H1 (cell line): Measurements from ENCODE around the gene SERINC5. TPM values are rescaled to one million over a fixed set of nuclear protein-coding genes. Genes with fewer than 3 reads are reported as not detected.

Source experiments
- CTCF ChIA-PET: fragments of 300-600 bp; sonication (Branson Sonifier 250); formaldehyde crosslinking; loops from one replicate; lab custom pipeline; 2021; ENCODE audit not compliant: partially characterized antibody; lab: Charles Lee
- POLR2A ChIA-PET: fragments of 300-600 bp; sonication (Branson Sonifier 250); formaldehyde crosslinking; loops from one replicate; lab custom pipeline; 2021; ENCODE audit warnings: inconsistent platforms; ENCODE audit not compliant: partially characterized antibody; lab: Charles Lee
- DNase-seq, 2 experiments: peaks; one replicate each; pipeline versions ENCODE4 v3.0.0 to v3.0.0-alpha.2; 2010 to 2022; ENCODE audit warnings: low spot score in 2 of 2, low read depth in 1 of 2, mixed read lengths in 1 of 2
- FAIRE-seq: peaks from 2 replicates; lab custom pipeline; 2011; peaks lifted over from hg19 to GRCh38; lab: Jason Lieb, UNC
- H2AFZ ChIP-seq: 2 replicates; pipeline ENCODE4 v1.8.1; 2012; ENCODE audit warnings: low read length, inconsistent platforms
- H2AK5ac ChIP-seq: 2 replicates; pipeline ENCODE4 v1.6.1; 2013; ENCODE audit warnings: low read depth, low read length
- H2BK120ac ChIP-seq: replicated peaks from 2 replicates; pipeline ENCODE3; 2013; ENCODE audit warnings: low read depth, low read length, inconsistent platforms
- H2BK12ac ChIP-seq: 2 replicates; pipeline ENCODE4 v1.6.1; 2013; ENCODE audit warnings: low read depth, low read length
- H2BK15ac ChIP-seq: 2 replicates; pipeline ENCODE4 v1.6.1; 2013; ENCODE audit warnings: low read length
- H2BK20ac ChIP-seq: 2 replicates; pipeline ENCODE4 v1.6.1; 2013; ENCODE audit warnings: low read length
- H2BK5ac ChIP-seq: 2 replicates; pipeline ENCODE4 v1.6.1; 2013; ENCODE audit warnings: low read depth, low read length
- H3K14ac ChIP-seq: 2 replicates; pipeline ENCODE4 v1.6.1; 2013; ENCODE audit warnings: inconsistent platforms; ENCODE audit not compliant: insufficient read length
- H3K18ac ChIP-seq: 2 replicates; pipeline ENCODE4 v1.6.1; 2013; ENCODE audit warnings: low read length; ENCODE audit errors: extremely low read depth
- H3K23ac ChIP-seq: 2 replicates; pipeline ENCODE4 v1.6.1; 2013; ENCODE audit warnings: inconsistent platforms; ENCODE audit not compliant: insufficient read length
- H3K23me2 ChIP-seq: 2 replicates; pipeline ENCODE4 v1.6.1; 2013; ENCODE audit warnings: low read depth, low read length
- H3K27ac ChIP-seq: 2 replicates; pipeline ENCODE4 v1.6.1; 2011; ENCODE audit warnings: low read depth, low read length, inconsistent platforms
- H3K27me3 ChIP-seq, 4 experiments: replicated peaks in 1 of 4; 1 replicate in 1 of 4; 2 replicates in 3 of 4; pipeline versions ENCODE4 v1.6.1 to v1.8.1; 2011 to 2013; ENCODE audit warnings: low read length in 3 of 4, mild to moderate bottlenecking in 3 of 4, inconsistent platforms in 2 of 4, mixed read lengths in 2 of 4, moderate library complexity in 1 of 4; ENCODE audit not compliant: control insufficient read depth in 3 of 4, insufficient read depth in 3 of 4; ENCODE audit errors: extremely low read depth in 1 of 4
- H3K36me3 ChIP-seq, 4 experiments: 2 replicates each; pipeline versions ENCODE4 v1.6.1 to v1.8.1; 2011 to 2013; ENCODE audit warnings: mild to moderate bottlenecking in 4 of 4, low read length in 3 of 4, moderate library complexity in 2 of 4, control low read depth in 1 of 4, inconsistent platforms in 1 of 4; ENCODE audit not compliant: insufficient read depth in 4 of 4, control insufficient read depth in 2 of 4
- H3K4ac ChIP-seq: replicated peaks from 2 replicates; pipeline ENCODE3; 2013; ENCODE audit warnings: low read length, low read depth, mixed read lengths, inconsistent platforms; ENCODE audit not compliant: insufficient read length
- H3K4me1 ChIP-seq, 4 experiments: replicated peaks in 1 of 4; 1 replicate in 1 of 4; 2 replicates in 3 of 4; pipeline versions ENCODE4 v1.6.1 to v1.8.1; 2011 to 2013; ENCODE audit warnings: low read length in 3 of 4, inconsistent platforms in 2 of 4, mixed read lengths in 1 of 4; ENCODE audit not compliant: insufficient read depth in 4 of 4, control insufficient read depth in 3 of 4
- H3K4me2 ChIP-seq, 2 experiments: 2 replicates each; pipeline versions ENCODE4 v1.6.1 to v1.8.1; 2011 to 2013; ENCODE audit warnings: low read depth in 2 of 2, low read length in 2 of 2, control low read depth in 1 of 2, inconsistent platforms in 1 of 2, mild to moderate bottlenecking in 1 of 2; ENCODE audit not compliant: insufficient read depth in 1 of 2
- H3K4me3 ChIP-seq, 4 experiments: fragments of 200-600, 300-600 bp in 1 of 4; sonication (generic), shearing (Covaris generic), sonication (Bioruptor Twin) in 1 of 4; 2 replicates each; pipeline versions ENCODE4 v1.5.1 to v1.8.1; 2011 to 2016; ENCODE audit warnings: low read length in 4 of 4, low read depth in 3 of 4, control low read depth in 2 of 4, inconsistent platforms in 2 of 4, mild to moderate bottlenecking in 2 of 4, mixed read lengths in 1 of 4, moderate library complexity in 1 of 4; ENCODE audit not compliant: insufficient read depth in 2 of 4; ENCODE audit errors: extremely low read depth in 1 of 4
- H3K56ac ChIP-seq: replicated peaks from 2 replicates; pipeline ENCODE3; 2013; ENCODE audit warnings: low read depth, mild to moderate bottlenecking, mixed read lengths, low read length, inconsistent platforms; ENCODE audit not compliant: insufficient read length
- H3K79me1 ChIP-seq: 2 replicates; pipeline ENCODE4 v1.6.1; 2013; ENCODE audit warnings: low read depth, low read length, control low read depth
- H3K79me2 ChIP-seq, 2 experiments: 2 replicates each; pipeline versions ENCODE4 v1.6.1 to v1.8.1; 2012 to 2013; ENCODE audit warnings: low read length in 2 of 2, mild to moderate bottlenecking in 2 of 2, inconsistent platforms in 1 of 2; ENCODE audit not compliant: insufficient read depth in 2 of 2, control insufficient read depth in 1 of 2
- H3K9ac ChIP-seq, 4 experiments: replicated peaks in 1 of 4; 1 replicate in 1 of 4; 2 replicates in 3 of 4; pipeline versions ENCODE4 v1.6.1 to v1.8.1; 2011 to 2013; ENCODE audit warnings: low read depth in 3 of 4, low read length in 3 of 4, control low read depth in 2 of 4, mild to moderate bottlenecking in 2 of 4, moderate library complexity in 2 of 4, inconsistent platforms in 1 of 4; ENCODE audit errors: extremely low read depth in 1 of 4
- H3K9me3 ChIP-seq, 2 experiments: 2 replicates each; pipeline versions ENCODE4 v1.6.1 to v1.8.1; 2012 to 2013; ENCODE audit warnings: mild to moderate bottlenecking in 2 of 2, moderate library complexity in 2 of 2, control low read depth in 1 of 2, inconsistent platforms in 1 of 2, low read depth in 1 of 2, low read length in 1 of 2, mixed read lengths in 1 of 2; ENCODE audit not compliant: insufficient read depth in 2 of 2
- H4K20me1 ChIP-seq, 2 experiments: replicated peaks in 1 of 2; 2 replicates each; pipeline versions ENCODE3 to v1.8.1; 2011 to 2013; ENCODE audit warnings: inconsistent platforms in 2 of 2, low read length in 2 of 2, mild to moderate bottlenecking in 1 of 2; ENCODE audit not compliant: insufficient read depth in 2 of 2, control insufficient read depth in 1 of 2
- H4K5ac ChIP-seq: 2 replicates; pipeline ENCODE4 v1.6.1; 2013; ENCODE audit warnings: low read length, low read depth, mixed read lengths, inconsistent platforms; ENCODE audit not compliant: insufficient read length
- H4K8ac ChIP-seq: 2 replicates; pipeline ENCODE4 v1.8.0; 2013; ENCODE audit warnings: mild to moderate bottlenecking, moderate library complexity, low read length, inconsistent platforms; ENCODE audit not compliant: insufficient read depth; ENCODE audit errors: extremely low read depth
- H4K91ac ChIP-seq: replicated peaks from 2 replicates; pipeline ENCODE3; 2013; ENCODE audit warnings: low read length, mixed read lengths, inconsistent platforms; ENCODE audit not compliant: insufficient read length
- HDAC6 ChIP-seq: IDR thresholded peaks from one replicate; pipeline ENCODE4 v1.7.1; 2012; ENCODE audit warnings: low read depth, mild to moderate bottlenecking, inconsistent platforms, low read length, moderate library complexity
- RBBP5 ChIP-seq: IDR thresholded peaks from 2 replicates; pipeline ENCODE4 v1.7.1; 2012; ENCODE audit warnings: low read depth, mild to moderate bottlenecking, inconsistent platforms, low read length, moderate library complexity, borderline replicate concordance
- TAF7 ChIP-seq: optimal IDR thresholded peaks from 2 replicates; pipeline ENCODE3; 2011; ENCODE audit warnings: low read depth, mild to moderate bottlenecking, inconsistent platforms, low read length, moderate library complexity, borderline replicate concordance
- ZNF274 ChIP-seq: IDR thresholded peaks from 2 replicates; pipeline ENCODE4 v1.7.0; 2012; ENCODE audit warnings: low read length, borderline replicate concordance; ENCODE audit errors: extremely low read depth
- WGBS, 2 experiments: shearing (Covaris generic) in 1 of 2; methylation state at CpG; one replicate each; pipeline versions ENCODE4 v1.1.6 to v1.1.7; 2013 to 2015; ENCODE audit warnings: low lambda C conversion rate in 2 of 2, mixed read lengths in 2 of 2, inconsistent platforms in 1 of 2, low coverage in 1 of 2, missing lambda C conversion rate in 1 of 2; ENCODE audit not compliant: insufficient replicate concordance in 2 of 2, insufficient coverage in 1 of 2, insufficient read length in 1 of 2; ENCODE audit errors: extremely low coverage in 1 of 2, missing lambda C conversion rate in 1 of 2; 5-methylcytosine and 5-hydroxymethylcytosine counted together
- polyA plus RNA-seq, 7 experiments: library from polyadenylated mRNA; depleted of rRNA in 3 of 7; stranded (reverse) in 5 of 7; unstranded in 2 of 7; fragments of >200 nt in 5 of 7; fragments of 200-250 nt in 2 of 7; gene quantifications; 1 replicate in 5 of 7; 2 replicates in 1 of 7; 4 replicates in 1 of 7; pipeline versions ENCODE4 v1.2.1 to v1.2.3, GENCODE V29; 2011 to 2013; ENCODE audit warnings: missing spikeins in 2 of 7, mixed read lengths in 2 of 7
- total RNA-seq: library from RNA; stranded (reverse); fragmentation: NEBNext Ultra II Directional; extraction: Animal tissue kit (Norgen Biotek cat#: 25700); gene quantifications from 2 replicates; pipeline ENCODE4 v1.2.1, GENCODE V29; 2021

SERINC5 gene
- total and polyA plus RNA-seq, 2 of the 8 experiments (the other 6 are each of a cell fraction or from before 2014, with no cell fraction given) = 32.2 to 149 TPM

DNA sequence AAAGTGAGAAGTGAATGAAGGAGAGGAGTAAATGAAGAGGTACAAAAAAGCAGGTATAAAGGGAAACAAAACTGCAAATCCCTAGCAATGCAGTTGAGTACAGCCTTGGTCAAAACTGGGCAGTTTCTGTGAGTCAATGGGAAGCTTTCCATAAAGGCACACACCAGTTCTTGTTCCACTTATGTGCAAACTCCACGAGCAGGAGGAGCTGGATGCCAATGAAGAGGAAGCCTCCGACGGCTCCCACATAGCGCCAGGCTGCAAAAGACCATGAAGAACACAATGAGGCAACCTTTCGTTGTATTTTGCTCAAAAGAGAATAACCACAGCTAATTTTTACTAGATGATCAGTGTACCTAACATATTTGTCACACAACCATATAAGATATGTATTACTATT is 81.1 kb downstream of the SERINC5 start:
- ChIA-PET CTCF (interaction anchor here (0.6 to 1.7 kb wide), 5 partner anchors 8 to 65 kb away, joined by 3 to 7 read pairs (median 4); no protein-coding TSS in a partner anchor), POLR2A (interaction anchor here (0.9 to 3.6 kb wide), 4 partner anchors 10 to 82 kb away, joined by 4 to 28 read pairs (median 9); partner anchors contain the start of gene SERINC5)
- no peak overlapping the region for H3K4me2 ChIP-seq
- H3K27me3 ChIP-seq = no peaks in the 10 kb centered on the region
- no peak overlapping the region for H4K5ac ChIP-seq
- no peak overlapping the region for H2BK12ac ChIP-seq
- no peaks in the 10 kb centered on the region for H4K20me1 ChIP-seq
- no peaks in the 10 kb centered on the region for H3K79me1 ChIP-seq
- no peak for DNase-seq
- H3K36me3 ChIP-seq = peaks cover 12 to 57% (median 30%) of the 10 kb centered on the region in 4 experiments
- WGBS, 2 experiments = 97% methylated on average over 5 of the region's 5 CpGs; no CpG with 5 or more reads in 1 of the 2 experiments
- H2AK5ac ChIP-seq = 0 out of 2 replicates have a peak overlapping the region, but pooled peaks have one; percentile 68
- peaks cover 0 to 9% (median 4%) of the 10 kb centered on the region in 4 experiments; a peak in 5 of 7 replicates for H3K4me1 ChIP-seq
- no peak overlapping the region for H3K23ac ChIP-seq
- H3K79me2 ChIP-seq = peaks cover 4 to 12% of the 10 kb centered on the region in 2 experiments; a peak in 2 of 4 replicates
- no peak overlapping the region for H3K56ac ChIP-seq
- H2BK20ac ChIP-seq = no peak overlapping the region
- no peaks in the 10 kb centered on the region for H3K23me2 ChIP-seq
- H4K8ac ChIP-seq = no peak overlapping the region
- H3K9me3 ChIP-seq = no peaks in the 10 kb centered on the region
- H2BK5ac ChIP-seq = no peak overlapping the region
- no peak overlapping the region for H3K4ac ChIP-seq
- H3K9ac ChIP-seq = no peak overlapping the region
- TF ChIP-seq TAF7 (no peak), ZNF274 (no peak), RBBP5 (no peak), HDAC6 (no peak)
- peak overlapping the region; percentile 66; the same call in 1 of the 2 replicates for H3K18ac ChIP-seq
- H2BK15ac ChIP-seq = peak overlapping the region; percentile 54; the same call in 1 of the 2 replicates
- H2BK120ac ChIP-seq = no peak overlapping the region
- FAIRE-seq = no peak
- H2AFZ ChIP-seq = no peak overlapping the region
- no peak overlapping the region for H3K4me3 ChIP-seq
- no peak overlapping the region for H3K27ac ChIP-seq
- H3K14ac ChIP-seq = no peak overlapping the region
- H4K91ac ChIP-seq = no peak overlapping the region
